Activated naive CD8-positive, alpha-beta T cell treated with anti-CD3 and anti-CD28 coated beads, Interleukin-2, amount 10 ng/mL, durations not matched to agents 7 days and 5 days (primary cell): ENCODE measurements around the gene ZNF555. TPM values are rescaled to one million over a fixed set of nuclear protein-coding genes. Genes with fewer than 3 reads are reported as not detected.

Experiments
- total RNA-seq, 2 experiments: library from RNA; stranded (reverse); gene quantifications; one replicate each; pipeline ENCODE4 v1.2.3, GENCODE V29; 2021

The ZNF555 gene
- total RNA-seq, 2 experiments from 2014 or later = 4.8 to 5.3 TPM

Other genes with a start within 250 kb of the ZNF555 start
- gene GNG7, start 138.8 kb upstream of the ZNF555 start, total RNA-seq = 1 to 10 TPM; 1.2 to 2.2 TPM
- not detected for gene DIRAS1, start 120.1 kb upstream of the ZNF555 start, total RNA-seq
- 10 to 100 TPM; 22.4 to 24.2 TPM for gene SLC39A3, start 101.5 kb upstream of the ZNF555 start, total RNA-seq
- 10 to 100 TPM; 39.6 to 42.6 TPM for gene SGTA, start 58.2 kb upstream of the ZNF555 start, total RNA-seq
- gene THOP1, start 56.0 kb upstream of the ZNF555 start, total RNA-seq = 10 to 100 TPM; 73.2 to 78.8 TPM
- 1 to 10 TPM; 3.6 to 5.0 TPM for gene ZNF554, start 21.6 kb upstream of the ZNF555 start, total RNA-seq
- gene ZNF556, start 25.9 kb downstream of the ZNF555 start, total RNA-seq = not detected
- 1 to 10 TPM; 4.7 to 5.7 TPM for gene ZNF57, start 59.5 kb downstream of the ZNF555 start, total RNA-seq
- gene ZNF77, start 103.5 kb downstream of the ZNF555 start, total RNA-seq = 1 to 10 TPM; 5.0 to 5.1 TPM
- gene TLE6, start 136.1 kb downstream of the ZNF555 start, total RNA-seq = 1 to 10 TPM; 4.4 to 5.4 TPM
- gene TLE2, start 187.8 kb downstream of the ZNF555 start, total RNA-seq = 1 to 10 TPM; 3.9 to 5.0 TPM
- gene TLE5, start 221.0 kb downstream of the ZNF555 start, total RNA-seq = 100 to 1,000 TPM; 697 to 718 TPM